GM12801 (cell line): ENCODE data around the gene ROR2.

Experiments
- CTCF ChIP-seq: IDR thresholded peaks from one replicate; pipeline ENCODE4 v1.5.1; 2011; ENCODE audit warnings: control low read depth; ENCODE audit not compliant: insufficient read length; ENCODE audit errors: extremely low read depth

The ROR2 gene

GRCh38 chr9:91825422-91825821 is 124.6 kb downstream of the ROR2 start:
- no peak for TF ChIP-seq CTCF

GRCh38 chr9:91824601-91825305 is 125.3 kb downstream of the ROR2 start:
- no peak for TF ChIP-seq CTCF

GRCh38 chr9:91824151-91824550 is 125.9 kb downstream of the ROR2 start:
- TF ChIP-seq CTCF = no peak

- TF ChIP-seq CTCF = no peak
These were observed 128.8 kb downstream of the ROR2 start for GRCh38 chr9:91820949-91821880.

GRCh38 chr9:91820126-91820750 is 129.8 kb downstream of the ROR2 start:
- no peak for TF ChIP-seq CTCF

- TF ChIP-seq CTCF = no peak
These were observed 131.2 kb downstream of the ROR2 start for GRCh38 chr9:91818647-91819403.

GRCh38 chr9:91818225-91818585 is 131.8 kb downstream of the ROR2 start:
- TF ChIP-seq CTCF = no peak
